Measurements from ENCODE around the gene DSG3.

DSG3 gene

GRCh38 chr18:31410716-31411483 lies 36.6 kb upstream of the DSG3 start:
- no CpG with 5 or more reads among the region's 37 CpGs for WGBS (ENCODE audit: extremely low coverage, insufficient coverage, insufficient read length)
- H3K27ac ChIP-seq (ENCODE audit: low read depth, low read length) = no peak overlapping the region
- H3K18ac ChIP-seq (ENCODE audit: low read length) = peak overlapping the region; percentile 52

GRCh38 chr18:31413137-31413536 lies 34.4 kb upstream of the DSG3 start:
- DNase-seq = no peak
- Histone ChIP-seq H3K27me3 (ENCODE audit: insufficient read depth, low read length) (no peaks in the 10 kb centered on the region), H2BK120ac (ENCODE audit: insufficient read depth, low read length, poor library complexity) (no peak overlapping the region), H3K18ac (ENCODE audit: low read length) (no peak overlapping the region), H4K8ac (ENCODE audit: low read depth, low read length) (no peak overlapping the region), H3K9ac (ENCODE audit: low read length) (no peak overlapping the region), H3K4me3 (ENCODE audit: low read depth, low read length) (no peak overlapping the region), H3K4ac (ENCODE audit: low read depth, low read length) (no peak overlapping the region), H3K14ac (ENCODE audit: low read length) (no peak overlapping the region), H2BK12ac (ENCODE audit: low read length) (no peak overlapping the region), H3K79me2 (ENCODE audit: control insufficient read depth, insufficient read depth, low read length, poor library complexity) (peaks cover 2% of the 10 kb centered on the region), H3K79me1 (ENCODE audit: low read length) (peaks cover 3% of the 10 kb centered on the region), H3K23ac (ENCODE audit: low read length) (no peak overlapping the region), H4K12ac (ENCODE audit: low read depth, low read length) (no peak overlapping the region), H3K36me3 (ENCODE audit: control insufficient read depth in 1 of 2, insufficient read depth in 2 of 2, low read length in 2 of 2) (no peaks in the 10 kb centered on the region), H4K91ac (ENCODE audit: low read depth, low read length) (no peak overlapping the region), H2AK5ac (ENCODE audit: low read length) (no peak overlapping the region), H2BK5ac (ENCODE audit: low read depth, low read length, poor library complexity) (no peak overlapping the region), H3K27ac (ENCODE audit: low read depth, low read length) (no peak overlapping the region), H3K4me1 (ENCODE audit: control insufficient read depth in 1 of 2, insufficient read depth in 2 of 2, low read length in 2 of 2) (no peaks in the 10 kb centered on the region), H2AFZ (ENCODE audit: insufficient read depth, low read length, poor library complexity) (no peak overlapping the region), H3K9me3 (ENCODE audit: insufficient read depth, low read depth, low read length) (no peaks in the 10 kb centered on the region), H3K4me2 (ENCODE audit: low read length) (no peak overlapping the region)
- WGBS (ENCODE audit: extremely low coverage, insufficient coverage, insufficient read length) = no CpG with 5 or more reads among the region's 6 CpGs

More at GRCh38 chr18:31410716-31411483, 36.6 kb upstream of the DSG3 start:
- no peak overlapping the region for H4K91ac ChIP-seq (ENCODE audit: low read depth, low read length)
- no peak overlapping the region for H3K23ac ChIP-seq (ENCODE audit: low read length)
- DNase-seq = no peak
- no peak overlapping the region for H4K8ac ChIP-seq (ENCODE audit: low read depth, low read length)
- H2BK12ac ChIP-seq (ENCODE audit: low read length) = no peak overlapping the region
- H3K14ac ChIP-seq (ENCODE audit: low read length) = peak overlapping the region; percentile 54
- H3K4me1 ChIP-seq (ENCODE audit: control insufficient read depth in 1 of 2, insufficient read depth in 2 of 2, low read length in 2 of 2) = no peaks in the 10 kb centered on the region
- H3K4me2 ChIP-seq (ENCODE audit: low read length) = no peak overlapping the region
- no peaks in the 10 kb centered on the region for H3K36me3 ChIP-seq (ENCODE audit: control insufficient read depth in 1 of 2, insufficient read depth in 2 of 2, low read length in 2 of 2)
- H2AFZ ChIP-seq (ENCODE audit: insufficient read depth, low read length, poor library complexity) = no peak overlapping the region
- H3K79me2 ChIP-seq (ENCODE audit: control insufficient read depth, insufficient read depth, low read length, poor library complexity) = peaks cover 2% of the 10 kb centered on the region
- no peak overlapping the region for H3K4me3 ChIP-seq (ENCODE audit: low read depth, low read length)
- H3K9ac ChIP-seq (ENCODE audit: low read length) = no peak overlapping the region
- H3K79me1 ChIP-seq (ENCODE audit: low read length) = peaks cover 3% of the 10 kb centered on the region
- no peak overlapping the region for H2AK5ac ChIP-seq (ENCODE audit: low read length)
- H2BK120ac ChIP-seq (ENCODE audit: insufficient read depth, low read length, poor library complexity) = peak overlapping the region; percentile 33
- H3K27me3 ChIP-seq (ENCODE audit: insufficient read depth, low read length) = no peaks in the 10 kb centered on the region
- H3K4ac ChIP-seq (ENCODE audit: low read depth, low read length) = no peak overlapping the region
- peak overlapping the region; percentile 28 for H4K12ac ChIP-seq (ENCODE audit: low read depth, low read length)
- H3K9me3 ChIP-seq (ENCODE audit: insufficient read depth, low read depth, low read length) = no peaks in the 10 kb centered on the region
- H2BK5ac ChIP-seq (ENCODE audit: low read depth, low read length, poor library complexity) = peak overlapping the region; percentile 15

GRCh38 chr18:31417850-31418249 lies 29.7 kb upstream of the DSG3 start:
- no peaks in the 10 kb centered on the region for H3K27me3 ChIP-seq (ENCODE audit: insufficient read depth, low read length)
- no peak for DNase-seq
- H3K4me2 ChIP-seq (ENCODE audit: low read length) = no peak overlapping the region
- H3K18ac ChIP-seq (ENCODE audit: low read length) = no peak overlapping the region
- no peaks in the 10 kb centered on the region for H3K79me2 ChIP-seq (ENCODE audit: control insufficient read depth, insufficient read depth, low read length, poor library complexity)
- H3K9ac ChIP-seq (ENCODE audit: low read length) = no peak overlapping the region
- H2BK120ac ChIP-seq (ENCODE audit: insufficient read depth, low read length, poor library complexity) = no peak overlapping the region
- no peaks in the 10 kb centered on the region for H3K79me1 ChIP-seq (ENCODE audit: low read length)
- no peak overlapping the region for H3K4ac ChIP-seq (ENCODE audit: low read depth, low read length)
- no peak overlapping the region for H3K14ac ChIP-seq (ENCODE audit: low read length)
- H4K8ac ChIP-seq (ENCODE audit: low read depth, low read length) = no peak overlapping the region
- H3K4me3 ChIP-seq (ENCODE audit: low read depth, low read length) = no peak overlapping the region
- no peak overlapping the region for H2BK12ac ChIP-seq (ENCODE audit: low read length)
- no peak overlapping the region for H4K12ac ChIP-seq (ENCODE audit: low read depth, low read length)
- H3K36me3 ChIP-seq (ENCODE audit: control insufficient read depth in 1 of 2, insufficient read depth in 2 of 2, low read length in 2 of 2) = no peaks in the 10 kb centered on the region
- H2AK5ac ChIP-seq (ENCODE audit: low read length) = no peak overlapping the region
- no peak overlapping the region for H2AFZ ChIP-seq (ENCODE audit: insufficient read depth, low read length, poor library complexity)
- no peaks in the 10 kb centered on the region for H3K4me1 ChIP-seq (ENCODE audit: control insufficient read depth in 1 of 2, insufficient read depth in 2 of 2, low read length in 2 of 2)
- H3K23ac ChIP-seq (ENCODE audit: low read length) = no peak overlapping the region
- no peak overlapping the region for H2BK5ac ChIP-seq (ENCODE audit: low read depth, low read length, poor library complexity)
- no peaks in the 10 kb centered on the region for H3K9me3 ChIP-seq (ENCODE audit: insufficient read depth, low read depth, low read length)
- no peak overlapping the region for H3K27ac ChIP-seq (ENCODE audit: low read depth, low read length)
- no peak overlapping the region for H4K91ac ChIP-seq (ENCODE audit: low read depth, low read length)

- no peak overlapping the region for H3K9ac ChIP-seq (ENCODE audit: low read length)
- H2AK5ac ChIP-seq (ENCODE audit: low read length) = no peak overlapping the region
- WGBS (ENCODE audit: extremely low coverage, insufficient coverage, insufficient read length) = no CpG with 5 or more reads among the region's 7 CpGs
- peak in 1 of 2 donors; percentile 7 for DNase-seq
- no peak overlapping the region for H4K12ac ChIP-seq (ENCODE audit: low read depth, low read length)
- H2BK120ac ChIP-seq (ENCODE audit: insufficient read depth, low read length, poor library complexity) = no peak overlapping the region
- H3K14ac ChIP-seq (ENCODE audit: low read length) = no peak overlapping the region
- H3K4me3 ChIP-seq (ENCODE audit: low read depth, low read length) = no peak overlapping the region
- H3K4me2 ChIP-seq (ENCODE audit: low read length) = no peak overlapping the region
- no peak overlapping the region for H3K4ac ChIP-seq (ENCODE audit: low read depth, low read length)
- H4K91ac ChIP-seq (ENCODE audit: low read depth, low read length) = no peak overlapping the region
- H3K36me3 ChIP-seq (ENCODE audit: control insufficient read depth in 1 of 2, insufficient read depth in 2 of 2, low read length in 2 of 2) = no peaks in the 10 kb centered on the region
- H3K23ac ChIP-seq (ENCODE audit: low read length) = no peak overlapping the region
- H3K27ac ChIP-seq (ENCODE audit: low read depth, low read length) = no peak overlapping the region
- H3K79me2 ChIP-seq (ENCODE audit: control insufficient read depth, insufficient read depth, low read length, poor library complexity) = no peaks in the 10 kb centered on the region
- H2BK5ac ChIP-seq (ENCODE audit: low read depth, low read length, poor library complexity) = no peak overlapping the region
- no peaks in the 10 kb centered on the region for H3K27me3 ChIP-seq (ENCODE audit: insufficient read depth, low read length)
- H3K4me1 ChIP-seq (ENCODE audit: control insufficient read depth in 1 of 2, insufficient read depth in 2 of 2, low read length in 2 of 2) = no peaks in the 10 kb centered on the region
- H3K9me3 ChIP-seq (ENCODE audit: insufficient read depth, low read depth, low read length) = no peaks in the 10 kb centered on the region
- H3K18ac ChIP-seq (ENCODE audit: low read length) = no peak overlapping the region
- no peak overlapping the region for H2BK12ac ChIP-seq (ENCODE audit: low read length)
- no peak overlapping the region for H4K8ac ChIP-seq (ENCODE audit: low read depth, low read length)
- no peak overlapping the region for H2AFZ ChIP-seq (ENCODE audit: insufficient read depth, low read length, poor library complexity)
- no peaks in the 10 kb centered on the region for H3K79me1 ChIP-seq (ENCODE audit: low read length)
Observed at GRCh38 chr18:31419457-31419932, 28.0 kb upstream of the DSG3 start.
